ENCODE measurements around the gene OSM. TPM values are rescaled to one million over a fixed set of nuclear protein-coding genes. Genes with fewer than 3 reads are reported as not detected.

The OSM gene
- total and polyA plus RNA-seq, 2 experiments from 2014 or later, result not detected

DNA sequence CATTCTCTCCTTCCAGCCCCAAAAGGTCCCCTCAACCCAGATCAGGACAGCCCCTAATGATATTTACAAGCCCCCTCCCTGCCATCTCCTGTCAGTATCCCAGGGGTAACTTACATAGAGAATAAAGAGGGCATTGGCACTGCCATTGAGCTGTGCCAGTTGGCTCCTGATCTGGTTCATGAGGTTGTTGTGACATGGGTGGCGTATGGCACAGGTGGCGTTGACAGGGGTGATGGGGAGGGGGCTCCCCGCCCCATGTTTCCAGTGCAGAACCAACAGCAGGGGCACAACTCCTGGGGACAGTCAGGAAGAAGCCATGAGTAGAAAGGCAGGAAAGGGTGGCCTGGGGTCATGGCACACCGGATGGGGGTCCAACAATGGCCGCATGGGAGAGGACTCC, 22.0 kb downstream of the OSM start:
- H3K79me2 ChIP-seq (ENCODE audit: insufficient read depth), result no peaks in the 10 kb centered on the region
- no peak for DNase-seq
- H3K36me3 ChIP-seq (ENCODE audit: low read depth), result no peaks in the 10 kb centered on the region
- no peak overlapping the region for H3K4me2 ChIP-seq (ENCODE audit: unreplicated experiment)
- no peaks in the 10 kb centered on the region for H3K27me3 ChIP-seq (replicated peaks; ENCODE audit: insufficient read depth)
- no peaks in the 10 kb centered on the region for H4K20me1 ChIP-seq (ENCODE audit: insufficient read depth)
- H3K9ac ChIP-seq, result no peak overlapping the region
- 94 to 97% methylated on average over 5 of the region's 5 CpGs for WGBS, 2 experiments (ENCODE audit: low coverage in 1 of 2, low lambda C conversion rate in 2 of 2, missing lambda C conversion rate in 2 of 2)
- no peaks in the 10 kb centered on the region for H3K9me3 ChIP-seq (ENCODE audit: low read depth)
- no peak overlapping the region for H2AFZ ChIP-seq
- 0 out of 2 replicates have a peak, but pooled peaks cover 5% of the 10 kb centered on the region for H3K4me1 ChIP-seq (ENCODE audit: insufficient read depth)
- H3K9me2 ChIP-seq (ENCODE audit: insufficient read depth), result no peaks in the 10 kb centered on the region
- H3K27ac ChIP-seq, result no peak overlapping the region
- no peak overlapping the region for H3K4me3 ChIP-seq
- in situ Hi-C loops (cut with MboI), result no loop called here
- TF ChIP-seq EZH2 (IDR thresholded peaks at IDR 0.05; ENCODE audit: insufficient read depth, poor library complexity, severe bottlenecking) (no peak), EZH2phosphoT487 (IDR thresholded peaks at IDR 0.05; ENCODE audit: insufficient read depth, low read depth) (no peak)
- 0 out of 2 replicates have a peak, but pooled peaks cover 6% of the 10 kb centered on the region for H3F3A ChIP-seq (ENCODE audit: insufficient read depth)

- 0 out of 2 replicates have a peak, but pooled peaks cover 5% of the 10 kb centered on the region for H3K4me1 ChIP-seq (ENCODE audit: insufficient read depth)
- in situ Hi-C loops (cut with MboI), result no loop called here
Measured at GRCh38 chr22:30244066-30244465, 22.6 kb downstream of the OSM start.

GRCh38 chr22:30243661-30244060, 23.0 kb downstream of the OSM start:
- Histone ChIP-seq H3K4me1 (ENCODE audit: insufficient read depth) (0 out of 2 replicates have a peak, but pooled peaks cover 5% of the 10 kb centered on the region), H3K9me2 (ENCODE audit: insufficient read depth) (no peaks in the 10 kb centered on the region), H3F3A (ENCODE audit: insufficient read depth) (0 out of 2 replicates have a peak, but pooled peaks cover 6% of the 10 kb centered on the region), H3K9ac (no peak overlapping the region), H2AFZ (no peak overlapping the region), H3K27me3 (replicated peaks; ENCODE audit: insufficient read depth) (no peaks in the 10 kb centered on the region), H3K36me3 (ENCODE audit: low read depth) (no peaks in the 10 kb centered on the region), H3K4me2 (ENCODE audit: unreplicated experiment) (no peak overlapping the region), H3K9me3 (ENCODE audit: low read depth) (no peaks in the 10 kb centered on the region), H4K20me1 (ENCODE audit: insufficient read depth) (no peaks in the 10 kb centered on the region), H3K27ac (no peak overlapping the region), H3K79me2 (ENCODE audit: insufficient read depth) (no peaks in the 10 kb centered on the region), H3K4me3 (no peak overlapping the region)
- in situ Hi-C loops (cut with MboI), result no loop called here
- WGBS, 2 experiments (ENCODE audit: low coverage in 1 of 2, low lambda C conversion rate in 2 of 2, missing lambda C conversion rate in 2 of 2), result 97 to 98% methylated on average over 22 of the region's 22 CpGs
- no peak for DNase-seq
- TF ChIP-seq EZH2phosphoT487 (IDR thresholded peaks at IDR 0.05; ENCODE audit: insufficient read depth, low read depth) (no peak), EZH2 (IDR thresholded peaks at IDR 0.05; ENCODE audit: insufficient read depth, poor library complexity, severe bottlenecking) (no peak)

More at GRCh38 chr22:30244066-30244465, 22.6 kb downstream of the OSM start:
- Histone ChIP-seq H3K36me3 (ENCODE audit: low read depth) (no peaks in the 10 kb centered on the region), H3F3A (ENCODE audit: insufficient read depth) (0 out of 2 replicates have a peak, but pooled peaks cover 6% of the 10 kb centered on the region), H3K9ac (no peak overlapping the region), H3K79me2 (ENCODE audit: insufficient read depth) (no peaks in the 10 kb centered on the region), H3K9me2 (ENCODE audit: insufficient read depth) (no peaks in the 10 kb centered on the region), H3K4me2 (ENCODE audit: unreplicated experiment) (no peak overlapping the region), H4K20me1 (ENCODE audit: insufficient read depth) (no peaks in the 10 kb centered on the region), H3K9me3 (ENCODE audit: low read depth) (no peaks in the 10 kb centered on the region), H3K27ac (no peak overlapping the region), H2AFZ (no peak overlapping the region), H3K4me3 (no peak overlapping the region), H3K27me3 (replicated peaks; ENCODE audit: insufficient read depth) (no peaks in the 10 kb centered on the region)
- no peak for DNase-seq
- 94 to 99% methylated on average over 10 of the region's 10 CpGs for WGBS, 2 experiments (ENCODE audit: low coverage in 1 of 2, low lambda C conversion rate in 2 of 2, missing lambda C conversion rate in 2 of 2)
- TF ChIP-seq EZH2 (IDR thresholded peaks at IDR 0.05; ENCODE audit: insufficient read depth, poor library complexity, severe bottlenecking) (no peak), EZH2phosphoT487 (IDR thresholded peaks at IDR 0.05; ENCODE audit: insufficient read depth, low read depth) (no peak)

GRCh38 chr22:30241576-30242371, 24.9 kb downstream of the OSM start:
- no peak overlapping the region for H3K4me3 ChIP-seq
- H3K27ac ChIP-seq, result no peak overlapping the region
- no peaks in the 10 kb centered on the region for H3K36me3 ChIP-seq (ENCODE audit: low read depth)
- no peaks in the 10 kb centered on the region for H3K9me3 ChIP-seq (ENCODE audit: low read depth)
- no peak for DNase-seq
- H3K9ac ChIP-seq, result no peak overlapping the region
- H3K27me3 ChIP-seq (replicated peaks; ENCODE audit: insufficient read depth), result no peaks in the 10 kb centered on the region
- H2AFZ ChIP-seq, result no peak overlapping the region
- no peaks in the 10 kb centered on the region for H3K9me2 ChIP-seq (ENCODE audit: insufficient read depth)
- no peak overlapping the region for H3K4me2 ChIP-seq (ENCODE audit: unreplicated experiment)
- WGBS, 2 experiments (ENCODE audit: low coverage in 1 of 2, low lambda C conversion rate in 2 of 2, missing lambda C conversion rate in 2 of 2), result 87 to 88% methylated on average over 15 of the region's 15 CpGs
- H3K79me2 ChIP-seq (ENCODE audit: insufficient read depth), result no peaks in the 10 kb centered on the region
- H4K20me1 ChIP-seq (ENCODE audit: insufficient read depth), result no peaks in the 10 kb centered on the region
- TF ChIP-seq EZH2phosphoT487 (IDR thresholded peaks at IDR 0.05; ENCODE audit: insufficient read depth, low read depth) (no peak), EZH2 (IDR thresholded peaks at IDR 0.05; ENCODE audit: insufficient read depth, poor library complexity, severe bottlenecking) (no peak)
- in situ Hi-C loops (cut with MboI), result no loop called here
- H3F3A ChIP-seq (ENCODE audit: insufficient read depth), result 0 out of 2 replicates have a peak, but pooled peaks cover 6% of the 10 kb centered on the region
- 0 out of 2 replicates have a peak, but pooled peaks cover under 1% of the 10 kb centered on the region for H3K4me1 ChIP-seq (ENCODE audit: insufficient read depth)
